A673 (cell line): Measurements from ENCODE around the gene CLDN34.

ENCODE experiments used
- CTCF ChIP-seq: fragments of 300-800, 200-600 bp; sonication (generic); conservative IDR thresholded peaks from 2 replicates; pipeline ENCODE4 v1.5.1; 2017; ENCODE audit warnings: low read depth, mild to moderate bottlenecking, antibody characterized with exemption, low read length, moderate library complexity, mixed read lengths
- EZH2 ChIP-seq: fragments of 200-600 bp; sonication (generic); IDR thresholded peaks from 2 replicates; pipeline ENCODE4 v1.6.1; 2017; ENCODE audit warnings: borderline replicate concordance, low read depth, mild to moderate bottlenecking, mixed read lengths, antibody characterized with exemption, low read length; ENCODE audit not compliant: poor library complexity, severe bottlenecking

GRCh38 chrX:10015355-10015722 lies 48.2 kb downstream of the CLDN34 start:
- TF ChIP-seq CTCF (no peak), EZH2 (no peak)
